Left lung (tissue), 10 donors: ENCODE data around the gene FOSB. TPM values are rescaled to one million over a fixed set of nuclear protein-coding genes. Genes with fewer than 3 reads are reported as not detected.

Experiments
- ATAC-seq: fragments of 200-7000 bp; cut with Tn5 transposase; one replicate; pipeline ENCODE4 v1.9.1; 2020; ENCODE audit warnings: moderate library complexity
- DNase-seq, 4 donors: peaks; one replicate each; pipeline ENCODE4 v3.0.0-alpha.2; 2013 to 2020
- H3K27ac ChIP-seq, 2 donors: fragments of 200-600 bp; sonication (generic) in 1 of 2; one replicate each; pipeline versions ENCODE4 v1.5.0 to v1.8.0; 2020 to 2021
- H3K27me3 ChIP-seq, 2 donors: fragments of 200-600 bp; sonication (generic) in 1 of 2; one replicate each; pipeline versions ENCODE4 v1.5.0 to v1.8.0; 2020 to 2021
- H3K36me3 ChIP-seq, 2 donors: fragments of 200-600 bp; sonication (generic) in 1 of 2; one replicate each; pipeline versions ENCODE4 v1.5.0 to v1.8.0; 2020 to 2021
- H3K4me1 ChIP-seq, 2 donors: fragments of 200-600 bp; one replicate each; pipeline ENCODE4 v1.8.0; 2021
- H3K4me3 ChIP-seq, 2 donors: fragments of 200-600 bp; sonication (generic) in 1 of 2; one replicate each; pipeline versions ENCODE4 v1.5.0 to v1.8.0; 2020 to 2021; ENCODE audit warnings: mild to moderate bottlenecking in 1 of 2
- H3K9me3 ChIP-seq, 2 donors: fragments of 200-600 bp; sonication (generic) in 1 of 2; one replicate each; pipeline versions ENCODE4 v1.5.0 to v1.8.0; 2020 to 2021
- CTCF ChIP-seq, 2 donors: fragments of 200-600 bp; sonication (generic) in 1 of 2; IDR thresholded peaks; one replicate each; pipeline versions ENCODE4 v1.5.0 to v1.8.0; 2021; ENCODE audit warnings: antibody characterized with exemption in 2 of 2
- intact Hi-C, 2 donors: fragments of 100-400 bp; cut with DNase I; formaldehyde crosslinking; loops; one replicate each; pipeline versions ENCODE4 v1.11.2 to v1.14.2; 2022
- polyA plus RNA-seq, 6 donors: library from polyadenylated mRNA; unstranded; fragments of 120-200 nt; gene quantifications; one replicate each; pipeline ENCODE4 v1.2.1, GENCODE V29; 2013; ENCODE audit not compliant: insufficient read length in 6 of 6
- total RNA-seq, 2 donors: library from RNA; stranded (reverse); fragmentation: NEBNext Ultra II Directional; extraction: Animal tissue kit (Norgen Biotek cat#: 25700); gene quantifications; one replicate each; pipeline ENCODE4 v1.2.1, GENCODE V29; 2021
- donor health status: DM: no; HTN: yes; CAD: no.
- donor health status: DM: no; HTN: no; CAD: no.

The FOSB gene
- total and polyA plus RNA-seq, 8 donors = 5.7 to 766 (median 126) TPM

GRCh38 chr19:45469945-45470761 is 2.4 kb downstream of the FOSB start:
- Histone ChIP-seq H3K36me3 (peaks cover 0 to 16% of the 10 kb centered on the region in 2 donors), H3K9me3 (no peaks in the 10 kb centered on the region), H3K27ac (peak overlapping the region; percentile 83 to 98), H3K4me1 (peaks cover 19 to 42% of the 10 kb centered on the region in 2 donors), H3K27me3 (peaks cover 0 to 54% of the 10 kb centered on the region in 2 donors), H3K4me3 (peak overlapping the region; percentile 58 to 59)
- DNase-seq = peak in 2 of 4 donors; percentile 69 to 76
- TF ChIP-seq CTCF (IDR thresholded peaks at IDR 0.05) = no peak
- intact Hi-C loops = no loop called here
- no peak for ATAC-seq

GRCh38 chr19:45470762-45471081 is 2.9 kb downstream of the FOSB start:
- DNase-seq = no peak
- H3K4me1 ChIP-seq = peaks cover 19 to 42% of the 10 kb centered on the region in 2 donors

GRCh38 chr19:45471111-45471930 is 3.5 kb downstream of the FOSB start:
- H3K27ac ChIP-seq = no peak overlapping the region
- no peak for TF ChIP-seq CTCF (IDR thresholded peaks at IDR 0.05)
- H3K27me3 ChIP-seq = peaks cover 0 to 57% of the 10 kb centered on the region in 2 donors
- peak in 1 of 4 donors; percentile 39 for DNase-seq
- peaks cover 0 to 16% of the 10 kb centered on the region in 2 donors for H3K36me3 ChIP-seq
- no peak for ATAC-seq
- H3K4me3 ChIP-seq = no peak overlapping the region
- H3K9me3 ChIP-seq = no peaks in the 10 kb centered on the region
- intact Hi-C loops = no loop called here
- H3K4me1 ChIP-seq = peaks cover 19 to 42% of the 10 kb centered on the region in 2 donors

More at GRCh38 chr19:45470762-45471081, 2.9 kb downstream of the FOSB start:
- no peak for ATAC-seq
- no peak for TF ChIP-seq CTCF (IDR thresholded peaks at IDR 0.05)
- H3K27ac ChIP-seq = no peak overlapping the region
- no peaks in the 10 kb centered on the region for H3K9me3 ChIP-seq
- no peak overlapping the region for H3K4me3 ChIP-seq
- intact Hi-C loops = no loop called here
- peaks cover 0 to 16% of the 10 kb centered on the region in 2 donors for H3K36me3 ChIP-seq
- H3K27me3 ChIP-seq = peaks cover 0 to 58% of the 10 kb centered on the region in 2 donors

- ATAC-seq (no peak), DNase-seq (no peak)
- H3K4me1 ChIP-seq = peaks cover 16 to 39% of the 10 kb centered on the region in 2 donors
- no peak for TF ChIP-seq CTCF (IDR thresholded peaks at IDR 0.05)
- peaks cover 0 to 16% of the 10 kb centered on the region in 2 donors for H3K36me3 ChIP-seq
- peaks cover 0 to 57% of the 10 kb centered on the region in 2 donors for H3K27me3 ChIP-seq
- H3K4me3 ChIP-seq = no peak overlapping the region
- no peak overlapping the region for H3K27ac ChIP-seq
- H3K9me3 ChIP-seq = no peaks in the 10 kb centered on the region
- intact Hi-C loops = no loop called here
Measured at GRCh38 chr19:45471931-45472562, 4.3 kb downstream of the FOSB start.
